ENCODE data around the gene COL8A1. TPM values are rescaled to one million over a fixed set of nuclear protein-coding genes. Genes with fewer than 3 reads are reported as not detected.

COL8A1 gene
- polyA plus RNA-seq, 1 donor: 6.6 TPM

DNA sequence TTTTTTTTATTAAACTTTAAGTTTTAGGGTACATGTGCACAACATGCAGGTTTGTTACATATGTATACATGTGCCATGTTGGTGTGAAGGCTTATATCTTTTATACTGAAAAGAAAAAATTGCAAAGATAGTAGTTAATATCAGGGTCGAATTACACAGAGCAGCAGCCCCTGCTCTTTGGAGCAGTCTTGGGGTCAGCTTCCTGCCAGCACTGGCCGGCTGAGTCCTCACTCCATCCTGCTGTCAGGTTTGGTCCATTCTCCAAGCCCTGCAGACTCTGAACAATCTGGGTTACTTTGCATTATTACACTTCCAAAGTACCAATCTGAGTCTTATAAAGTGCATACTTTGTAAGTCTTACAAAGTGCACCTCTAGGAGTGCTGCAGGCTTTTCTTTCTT, 66.0 kb downstream of the COL8A1 start:
- H3K9me3 ChIP-seq (ENCODE audit: control insufficient read depth, low read depth, low read length): no peaks in the 10 kb centered on the region
- WGBS (ENCODE audit: insufficient coverage, low lambda C conversion rate): no CpG with 5 or more reads among the region's 2 CpGs
- no peaks in the 10 kb centered on the region for H3K36me3 ChIP-seq (ENCODE audit: control insufficient read depth, insufficient read depth, low read length)
- no peaks in the 10 kb centered on the region for H3K4me1 ChIP-seq (ENCODE audit: control insufficient read depth, insufficient read depth, low read length)
- no peak for DNase-seq
- no peak overlapping the region for H3K4me3 ChIP-seq (ENCODE audit: low read length)
- no peak overlapping the region for H3K27ac ChIP-seq (ENCODE audit: low read length)
- H3K27me3 ChIP-seq (ENCODE audit: control insufficient read depth, insufficient read depth, low read length): no peaks in the 10 kb centered on the region

DNA sequence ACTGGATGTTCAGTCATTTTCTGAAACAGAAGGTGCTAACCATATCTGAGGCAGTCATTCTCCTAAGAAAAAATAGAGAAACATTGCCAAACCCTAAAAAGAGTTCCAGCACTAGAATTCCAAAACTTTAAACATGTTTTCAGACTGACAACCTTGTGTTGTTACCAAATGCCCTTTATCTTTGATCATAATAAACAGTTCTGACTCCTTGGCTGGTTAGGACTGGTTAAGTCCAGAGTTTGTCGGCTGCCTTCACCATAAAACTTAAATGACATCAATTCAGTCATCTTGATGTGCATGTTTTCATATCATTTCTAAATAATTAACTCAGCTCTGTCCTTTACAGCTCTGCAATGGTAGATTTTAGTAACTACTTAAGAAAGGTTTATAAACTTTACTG, 68.0 kb downstream of the COL8A1 start:
- no peak for DNase-seq
- no peaks in the 10 kb centered on the region for H3K9me3 ChIP-seq (ENCODE audit: control insufficient read depth, low read depth, low read length)
- no peaks in the 10 kb centered on the region for H3K27me3 ChIP-seq (ENCODE audit: control insufficient read depth, insufficient read depth, low read length)
- no peaks in the 10 kb centered on the region for H3K36me3 ChIP-seq (ENCODE audit: control insufficient read depth, insufficient read depth, low read length)
- WGBS (ENCODE audit: insufficient coverage, low lambda C conversion rate): 20% methylated on average over 1 of the region's 1 CpG
- no peaks in the 10 kb centered on the region for H3K4me1 ChIP-seq (ENCODE audit: control insufficient read depth, insufficient read depth, low read length)
- no peak overlapping the region for H3K4me3 ChIP-seq (ENCODE audit: low read length)
- H3K27ac ChIP-seq (ENCODE audit: low read length): no peak overlapping the region

DNA sequence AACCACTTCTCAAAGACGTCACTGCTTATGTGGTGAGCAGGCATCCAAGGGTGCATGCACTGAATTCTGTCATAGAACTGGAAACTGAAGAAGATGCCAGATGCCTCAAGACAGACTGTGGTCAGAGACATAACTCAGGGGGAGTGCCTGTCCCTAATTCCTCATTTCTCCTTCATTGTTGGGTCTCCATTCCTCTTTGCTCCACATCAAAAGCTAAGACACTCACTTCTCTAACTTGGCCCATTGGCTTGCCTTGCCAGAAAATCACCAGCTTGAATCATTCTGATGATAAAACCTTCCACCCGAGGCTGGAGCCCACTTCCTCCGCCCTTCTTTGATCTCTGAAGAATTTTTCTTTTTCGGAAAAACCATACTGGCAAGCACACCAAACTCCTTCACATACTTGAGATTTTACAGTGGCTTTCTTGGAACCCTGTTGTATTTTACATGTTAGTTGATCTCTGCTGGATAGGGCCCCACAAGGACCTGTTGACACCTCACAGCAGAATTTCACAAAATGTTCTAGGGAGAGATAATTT, 69.9 kb downstream of the COL8A1 start:
- no peak for DNase-seq
- Histone ChIP-seq H3K4me3 (ENCODE audit: low read length) (no peak overlapping the region), H3K27me3 (ENCODE audit: control insufficient read depth, insufficient read depth, low read length) (no peaks in the 10 kb centered on the region), H3K4me1 (ENCODE audit: control insufficient read depth, insufficient read depth, low read length) (no peaks in the 10 kb centered on the region), H3K36me3 (ENCODE audit: control insufficient read depth, insufficient read depth, low read length) (no peaks in the 10 kb centered on the region), H3K27ac (ENCODE audit: low read length) (no peak overlapping the region), H3K9me3 (ENCODE audit: control insufficient read depth, low read depth, low read length) (no peaks in the 10 kb centered on the region)
- 88% methylated on average over 3 of the region's 4 CpGs for WGBS (ENCODE audit: insufficient coverage, low lambda C conversion rate)

- Histone ChIP-seq H3K27ac (ENCODE audit: low read length) (no peak overlapping the region), H3K36me3 (ENCODE audit: control insufficient read depth, insufficient read depth, low read length) (no peaks in the 10 kb centered on the region), H3K27me3 (ENCODE audit: control insufficient read depth, insufficient read depth, low read length) (no peaks in the 10 kb centered on the region), H3K9me3 (ENCODE audit: control insufficient read depth, low read depth, low read length) (no peaks in the 10 kb centered on the region), H3K4me3 (ENCODE audit: low read length) (no peak overlapping the region), H3K4me1 (ENCODE audit: control insufficient read depth, insufficient read depth, low read length) (no peaks in the 10 kb centered on the region)
- WGBS (ENCODE audit: insufficient coverage, low lambda C conversion rate): 86% methylated on average over 1 of the region's 1 CpG
- no peak for DNase-seq
These were observed 71.3 kb downstream of the COL8A1 start for GRCh38 chr3:99709686-99710085.

DNA sequence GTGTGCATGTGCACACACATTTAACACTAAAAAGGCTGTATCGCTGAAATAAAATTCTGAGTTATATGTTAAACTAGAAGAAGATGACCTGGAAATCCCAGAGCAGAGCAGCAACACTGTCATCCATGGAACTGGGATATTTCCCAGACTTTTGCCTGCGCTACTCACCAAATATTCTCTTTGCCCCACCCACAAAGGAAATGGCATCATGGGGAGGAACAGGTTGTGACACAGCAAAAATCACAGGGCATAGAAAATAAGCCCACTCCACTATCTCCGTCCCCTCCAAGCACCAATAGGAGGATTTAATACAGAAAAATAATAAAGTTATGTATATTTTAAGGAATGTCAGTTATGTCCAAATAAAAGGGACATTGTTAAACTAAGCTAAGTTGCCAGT, 71.7 kb downstream of the COL8A1 start:
- Histone ChIP-seq H3K27me3 (ENCODE audit: control insufficient read depth, insufficient read depth, low read length) (no peaks in the 10 kb centered on the region), H3K4me3 (ENCODE audit: low read length) (no peak overlapping the region), H3K9me3 (ENCODE audit: control insufficient read depth, low read depth, low read length) (no peaks in the 10 kb centered on the region), H3K36me3 (ENCODE audit: control insufficient read depth, insufficient read depth, low read length) (no peaks in the 10 kb centered on the region), H3K4me1 (ENCODE audit: control insufficient read depth, insufficient read depth, low read length) (no peaks in the 10 kb centered on the region), H3K27ac (ENCODE audit: low read length) (no peak overlapping the region)
- WGBS (ENCODE audit: insufficient coverage, low lambda C conversion rate): no CpG with 5 or more reads among the region's 3 CpGs
- no peak for DNase-seq

GRCh38 chr3:99711351-99711750, 73.0 kb downstream of the COL8A1 start:
- 64% methylated on average over 1 of the region's 4 CpGs for WGBS (ENCODE audit: insufficient coverage, low lambda C conversion rate)
- no peak overlapping the region for H3K4me3 ChIP-seq (ENCODE audit: low read length)
- no peak for DNase-seq
- H3K27ac ChIP-seq (ENCODE audit: low read length): no peak overlapping the region
- H3K36me3 ChIP-seq (ENCODE audit: control insufficient read depth, insufficient read depth, low read length): no peaks in the 10 kb centered on the region
- H3K9me3 ChIP-seq (ENCODE audit: control insufficient read depth, low read depth, low read length): no peaks in the 10 kb centered on the region
- no peaks in the 10 kb centered on the region for H3K4me1 ChIP-seq (ENCODE audit: control insufficient read depth, insufficient read depth, low read length)
- H3K27me3 ChIP-seq (ENCODE audit: control insufficient read depth, insufficient read depth, low read length): no peaks in the 10 kb centered on the region

- whole genome bisulfite sequencing (ENCODE audit: insufficient coverage, low lambda C conversion rate): 100% methylated on average over 1 of the region's 5 CpGs
- Histone ChIP-seq H3K36me3 (ENCODE audit: control insufficient read depth, insufficient read depth, low read length) (no peaks in the 10 kb centered on the region), H3K27ac (ENCODE audit: low read length) (no peak overlapping the region), H3K4me3 (ENCODE audit: low read length) (no peak overlapping the region), H3K4me1 (ENCODE audit: control insufficient read depth, insufficient read depth, low read length) (no peaks in the 10 kb centered on the region), H3K9me3 (ENCODE audit: control insufficient read depth, low read depth, low read length) (no peaks in the 10 kb centered on the region), H3K27me3 (ENCODE audit: control insufficient read depth, insufficient read depth, low read length) (no peaks in the 10 kb centered on the region)
- no peak for DNase-seq
These were observed 74.0 kb downstream of the COL8A1 start for GRCh38 chr3:99712291-99712954.

DNA sequence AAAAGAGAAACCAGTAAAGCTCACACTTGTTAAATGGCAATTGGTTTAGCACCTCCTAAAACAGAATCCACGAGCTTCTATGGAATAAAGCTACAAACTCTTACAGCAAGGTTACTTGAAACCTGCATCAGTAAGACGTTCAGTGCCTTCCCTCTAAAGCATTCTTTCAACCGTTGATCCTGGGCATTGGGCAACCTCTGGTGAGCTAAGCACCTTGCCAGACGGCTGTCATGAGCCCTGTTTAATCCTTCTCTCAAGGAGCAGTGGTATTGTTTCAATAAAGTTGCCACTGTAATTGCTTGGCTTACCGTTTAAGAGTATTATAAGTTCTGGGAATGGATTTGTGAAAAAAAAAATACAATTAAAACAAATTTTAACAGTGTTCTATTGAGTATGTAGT, 75.0 kb downstream of the COL8A1 start:
- no peak for DNase-seq
- Histone ChIP-seq H3K27me3 (ENCODE audit: control insufficient read depth, insufficient read depth, low read length) (no peaks in the 10 kb centered on the region), H3K27ac (ENCODE audit: low read length) (no peak overlapping the region), H3K4me1 (ENCODE audit: control insufficient read depth, insufficient read depth, low read length) (no peaks in the 10 kb centered on the region), H3K4me3 (ENCODE audit: low read length) (no peak overlapping the region), H3K9me3 (ENCODE audit: control insufficient read depth, low read depth, low read length) (no peaks in the 10 kb centered on the region), H3K36me3 (ENCODE audit: control insufficient read depth, insufficient read depth, low read length) (no peaks in the 10 kb centered on the region)
- WGBS (ENCODE audit: insufficient coverage, low lambda C conversion rate): no CpG with 5 or more reads among the region's 5 CpGs

- no peaks in the 10 kb centered on the region for H3K9me3 ChIP-seq (ENCODE audit: control insufficient read depth, low read depth, low read length)
- no peaks in the 10 kb centered on the region for H3K4me1 ChIP-seq (ENCODE audit: control insufficient read depth, insufficient read depth, low read length)
- H3K27ac ChIP-seq (ENCODE audit: low read length): no peak overlapping the region
- H3K36me3 ChIP-seq (ENCODE audit: control insufficient read depth, insufficient read depth, low read length): no peaks in the 10 kb centered on the region
- no peak for DNase-seq
- no peak overlapping the region for H3K4me3 ChIP-seq (ENCODE audit: low read length)
- no peaks in the 10 kb centered on the region for H3K27me3 ChIP-seq (ENCODE audit: control insufficient read depth, insufficient read depth, low read length)
- WGBS (ENCODE audit: insufficient coverage, low lambda C conversion rate): 80% methylated on average over 1 of the region's 1 CpG
These were observed 75.8 kb downstream of the COL8A1 start for GRCh38 chr3:99714146-99714545.

GRCh38 chr3:99714575-99714974, 76.2 kb downstream of the COL8A1 start:
- no peak overlapping the region for H3K27ac ChIP-seq (ENCODE audit: low read length)
- no peaks in the 10 kb centered on the region for H3K4me1 ChIP-seq (ENCODE audit: control insufficient read depth, insufficient read depth, low read length)
- H3K27me3 ChIP-seq (ENCODE audit: control insufficient read depth, insufficient read depth, low read length): no peaks in the 10 kb centered on the region
- 82% methylated on average over 2 of the region's 2 CpGs for WGBS (ENCODE audit: insufficient coverage, low lambda C conversion rate)
- no peaks in the 10 kb centered on the region for H3K36me3 ChIP-seq (ENCODE audit: control insufficient read depth, insufficient read depth, low read length)
- H3K9me3 ChIP-seq (ENCODE audit: control insufficient read depth, low read depth, low read length): no peaks in the 10 kb centered on the region
- no peak overlapping the region for H3K4me3 ChIP-seq (ENCODE audit: low read length)
- DNase-seq: no peak

DNA sequence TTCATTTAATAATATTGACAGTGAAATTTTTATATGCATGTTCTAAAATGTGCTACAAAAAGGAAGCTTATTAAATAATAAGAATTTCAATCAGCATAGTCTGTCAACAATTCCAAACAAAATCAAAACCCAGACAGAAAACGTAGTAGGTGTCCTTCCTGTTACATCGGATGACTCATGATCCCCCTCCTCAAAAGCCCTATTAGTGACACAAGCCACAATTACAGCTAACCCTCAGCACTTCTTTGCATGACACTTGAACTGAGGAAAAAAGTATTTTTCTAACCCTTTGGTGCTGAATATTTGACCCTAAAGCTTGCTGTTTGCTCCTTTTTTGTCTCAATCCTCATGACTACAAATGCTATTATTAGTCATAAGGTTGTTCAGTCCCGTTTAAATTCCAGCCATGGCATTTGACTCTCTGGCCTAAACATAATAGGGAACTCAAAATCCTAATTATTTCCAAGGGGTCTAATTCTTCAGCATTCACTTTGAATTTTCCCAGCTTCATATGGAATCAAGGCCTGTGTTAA, 78.1 kb downstream of the COL8A1 start:
- no peaks in the 10 kb centered on the region for H3K4me1 ChIP-seq (ENCODE audit: control insufficient read depth, insufficient read depth, low read length)
- no peak overlapping the region for H3K27ac ChIP-seq (ENCODE audit: low read length)
- no peak for DNase-seq
- H3K27me3 ChIP-seq (ENCODE audit: control insufficient read depth, insufficient read depth, low read length): no peaks in the 10 kb centered on the region
- no peaks in the 10 kb centered on the region for H3K9me3 ChIP-seq (ENCODE audit: control insufficient read depth, low read depth, low read length)
- no peaks in the 10 kb centered on the region for H3K36me3 ChIP-seq (ENCODE audit: control insufficient read depth, insufficient read depth, low read length)
- H3K4me3 ChIP-seq (ENCODE audit: low read length): no peak overlapping the region
- no CpG with 5 or more reads among the region's 3 CpGs for WGBS (ENCODE audit: insufficient coverage, low lambda C conversion rate)
